SW480 (cell line): ENCODE data around the gene DEFB131B.
"Not testable (repeated sequence)": the region's sequence is repeated elsewhere in the genome, so short reads cannot be mapped to it uniquely, and the experiment has no call there.

Experiments
- DNase-seq: peaks from one replicate; pipeline ENCODE4 v3.0.0-alpha.2; 2016; ENCODE audit warnings: low spot score

The DEFB131B gene, protein sequence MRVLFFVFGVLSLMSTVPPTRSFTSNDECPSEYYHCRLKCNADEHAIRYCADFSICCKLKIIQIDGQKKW

DNA sequence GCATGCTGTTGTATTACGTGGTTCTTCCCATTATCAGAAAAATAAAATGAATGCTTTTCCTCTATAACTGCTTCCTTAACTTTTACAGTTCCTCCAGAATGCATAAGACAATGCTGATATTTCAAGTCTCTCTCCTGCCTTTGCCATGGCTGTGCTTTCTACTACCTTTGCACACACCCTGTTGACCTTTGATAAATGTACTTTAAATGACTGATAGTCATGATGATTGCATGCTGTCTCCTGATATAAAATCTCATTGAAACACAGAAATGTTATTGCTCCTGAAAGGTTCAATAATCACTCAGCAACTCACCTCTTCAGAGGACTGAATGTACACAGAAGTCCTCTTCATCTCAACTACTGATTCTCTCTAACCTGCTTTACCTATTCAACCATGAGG, at the start of gene DEFB131B:
Gene DEFB131B (plus strand): TSS at position 395 of the 400 bp plus-strand sequence. CDS start 0 bp downstream, at position 395.
- not testable (repeated sequence) for DNase-seq

GRCh38 chr11:71829247-71829646, 49.0 kb upstream of the DEFB131B start:
- DNase-seq: not testable (repeated sequence)

DNA sequence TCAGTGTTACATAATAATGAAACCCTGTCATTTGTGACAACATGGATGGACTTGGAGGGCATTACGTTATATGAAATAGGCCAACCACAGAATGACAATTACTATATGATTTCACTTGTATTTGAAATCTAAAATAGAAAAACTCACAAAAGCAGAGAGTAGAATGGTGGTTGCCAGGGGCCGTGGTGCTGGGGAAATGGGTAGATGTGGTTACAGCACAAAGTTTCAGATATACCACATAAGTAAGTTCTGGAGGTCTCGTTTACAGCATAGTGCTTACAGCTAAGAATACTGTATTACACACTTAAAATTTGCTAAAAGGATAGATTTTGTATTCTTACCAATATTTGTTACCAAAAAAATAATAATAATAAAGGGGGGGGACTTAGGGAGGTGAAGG, 48.6 kb upstream of the DEFB131B start:
- not testable (repeated sequence) for DNase-seq

- not testable (repeated sequence) for DNase-seq
These were observed 45.4 kb upstream of the DEFB131B start, which contains the start of gene DEFB108B for GRCh38 chr11:71832811-71833210. DEFB108B (plus strand) TSS chr11:71833200; CDS start chr11:71833200, 0 bp downstream.

DNA sequence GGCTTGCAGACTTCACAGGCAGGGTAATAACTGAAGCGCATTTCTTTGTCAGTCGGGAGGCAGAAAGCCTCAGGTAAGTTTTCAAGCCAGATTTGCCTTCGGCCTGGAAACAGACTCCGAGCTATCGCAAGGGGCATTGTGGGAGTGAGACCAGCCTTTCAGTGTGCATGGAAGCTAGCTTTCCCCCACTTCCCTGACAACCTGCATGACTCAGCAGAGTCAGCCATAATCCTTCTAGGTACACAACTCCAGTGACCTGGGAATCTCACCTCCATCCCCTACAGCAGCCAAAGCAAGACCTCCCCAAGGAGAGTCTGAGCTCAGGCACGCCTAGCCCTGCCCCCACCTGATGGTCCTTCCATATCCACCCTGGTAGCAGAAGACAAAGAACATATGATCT, 35.5 kb upstream of the DEFB131B start:
- DNase-seq: not testable (repeated sequence)

GRCh38 chr11:71843355-71843754, 34.9 kb upstream of the DEFB131B start:
- DNase-seq: not testable (repeated sequence)

DNA sequence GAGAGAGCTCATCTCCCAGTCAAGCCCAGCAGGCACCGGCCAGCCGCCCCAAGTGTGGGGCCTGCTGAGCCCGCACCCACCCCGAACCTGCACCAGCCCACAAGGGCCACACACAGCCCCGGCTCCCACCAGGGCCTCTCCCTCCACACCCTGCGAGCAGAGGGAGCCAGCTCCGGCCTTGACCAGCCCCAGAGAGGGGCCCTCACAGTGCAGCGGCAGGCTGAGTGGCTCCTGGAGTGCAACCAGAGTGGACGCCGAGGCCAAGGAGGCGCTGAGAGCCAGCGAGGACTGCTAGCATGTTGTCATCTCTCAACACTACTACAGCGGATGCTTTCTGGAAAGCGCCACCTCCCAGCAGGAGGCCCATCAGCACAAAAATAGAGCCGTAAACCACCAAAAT, 34.4 kb upstream of the DEFB131B start:
- no peak for DNase-seq

DNA sequence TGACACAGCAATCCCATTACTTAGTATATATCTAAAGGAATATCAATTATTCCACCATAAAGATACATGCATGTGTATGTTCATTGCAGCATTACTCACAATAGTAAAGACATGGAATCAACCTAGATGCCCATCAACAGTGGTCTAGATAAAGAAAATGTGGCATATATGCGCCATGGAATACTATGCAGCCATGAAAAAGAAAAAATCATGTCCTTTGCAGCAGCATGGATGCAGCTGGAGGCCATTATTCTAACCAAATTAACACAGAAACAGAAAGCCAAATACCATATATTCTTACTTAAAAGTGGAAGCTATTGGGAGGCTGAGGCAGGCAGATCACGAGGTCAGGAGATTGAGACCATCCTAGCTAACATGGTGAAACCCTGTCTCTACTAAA, 24.4 kb upstream of the DEFB131B start:
- DNase-seq: not testable (repeated sequence)

GRCh38 chr11:71855880-71856279, 22.4 kb upstream of the DEFB131B start:
- DNase-seq: not testable (repeated sequence)

DNA sequence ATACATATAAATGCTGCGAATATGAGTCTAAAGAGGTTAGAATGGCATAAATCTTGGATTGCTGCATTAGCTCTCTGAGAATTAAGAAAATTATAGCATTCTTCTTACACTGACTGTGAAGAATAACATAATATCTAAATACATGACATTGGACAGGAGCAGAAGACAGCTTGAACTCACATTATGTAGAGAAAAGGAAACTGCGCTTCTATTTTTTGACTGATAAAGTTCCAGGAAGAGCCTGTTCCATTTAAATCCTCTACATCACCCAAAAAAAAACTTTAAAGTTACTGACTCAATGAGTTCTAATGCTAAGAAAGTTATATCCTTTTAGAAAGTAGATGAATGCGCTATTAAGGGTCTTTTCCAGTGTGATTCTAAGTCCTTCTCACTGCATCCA, 17.4 kb upstream of the DEFB131B start:
- not testable (repeated sequence) for DNase-seq

DNA sequence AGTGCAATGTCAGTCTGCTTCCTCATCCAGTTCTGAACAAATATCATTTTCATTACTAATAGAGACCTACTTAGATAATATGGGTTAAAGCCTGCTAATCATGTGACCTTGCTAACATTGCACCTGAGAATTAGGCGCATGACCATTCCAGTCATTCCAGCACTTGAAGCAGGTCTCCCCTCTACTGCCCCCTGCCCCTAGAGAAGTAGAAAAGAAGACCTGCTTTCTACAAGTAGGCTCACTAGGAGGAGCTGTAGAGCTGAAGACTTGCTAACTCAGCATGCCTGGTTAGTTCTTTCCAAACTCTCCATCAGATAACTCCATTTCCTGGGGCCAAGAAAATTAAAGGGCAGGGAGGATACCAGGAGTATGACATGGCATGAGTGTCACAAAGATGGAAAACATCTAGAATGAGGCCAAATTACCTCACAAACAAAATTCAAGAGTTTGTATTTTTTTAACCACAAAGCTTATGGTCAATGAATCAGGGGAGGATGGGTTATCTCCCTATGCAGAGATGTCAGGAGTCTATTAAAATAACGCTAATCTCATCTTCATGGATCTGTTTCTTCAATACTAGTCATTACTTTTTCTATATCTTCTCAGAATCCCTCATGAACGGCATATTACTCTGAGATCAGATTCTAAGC, 14.2 kb upstream of the DEFB131B start:
- peak; percentile 64 for DNase-seq

- DNase-seq: not testable (repeated sequence)
These were observed 11.0 kb upstream of the DEFB131B start for GRCh38 chr11:71867209-71867608.

GRCh38 chr11:71869931-71870330, 8.3 kb upstream of the DEFB131B start:
- DNase-seq: not testable (repeated sequence)

- DNase-seq: not testable (repeated sequence)
These were observed 7.6 kb upstream of the DEFB131B start for GRCh38 chr11:71870661-71871060.

GRCh38 chr11:71876262-71876661, 2.0 kb upstream of the DEFB131B start:
- DNase-seq: not testable (repeated sequence)

GRCh38 chr11:71885806-71886205, 7.6 kb downstream of the DEFB131B start:
- DNase-seq: not testable (repeated sequence)

DNA sequence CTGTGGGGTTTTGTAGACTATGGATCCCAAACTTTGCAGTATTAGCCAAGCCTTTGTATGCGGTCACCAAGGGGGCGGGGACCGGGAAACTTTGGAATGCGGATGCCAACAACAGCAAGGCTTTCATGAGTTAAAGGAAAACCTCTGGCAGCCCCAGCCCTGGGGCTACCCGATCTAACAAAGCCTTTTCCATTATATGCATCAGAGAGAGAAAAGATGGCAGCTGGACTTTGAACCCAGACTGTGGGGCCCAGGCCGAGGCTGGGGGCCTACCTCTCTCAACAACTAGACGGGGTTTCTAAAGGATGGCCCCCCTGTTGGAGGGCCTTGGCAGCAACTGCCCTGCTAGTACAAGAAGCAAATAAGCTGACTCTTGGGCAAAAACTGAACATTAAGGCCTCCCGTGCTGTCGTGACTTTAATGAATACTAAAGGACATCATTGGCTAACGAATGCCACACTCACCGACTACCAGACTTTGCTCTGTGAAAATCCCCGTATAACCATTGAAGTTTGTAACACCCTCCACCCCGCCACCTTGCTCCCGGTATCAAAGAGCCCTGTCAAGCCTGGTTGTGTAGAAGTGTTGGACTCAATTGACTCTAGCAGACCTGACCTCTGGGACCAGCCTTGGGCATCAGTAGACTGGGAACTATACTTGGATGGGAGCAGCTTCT, 10.2 kb downstream of the DEFB131B start:
- DNase-seq: peak; percentile 61

DNA sequence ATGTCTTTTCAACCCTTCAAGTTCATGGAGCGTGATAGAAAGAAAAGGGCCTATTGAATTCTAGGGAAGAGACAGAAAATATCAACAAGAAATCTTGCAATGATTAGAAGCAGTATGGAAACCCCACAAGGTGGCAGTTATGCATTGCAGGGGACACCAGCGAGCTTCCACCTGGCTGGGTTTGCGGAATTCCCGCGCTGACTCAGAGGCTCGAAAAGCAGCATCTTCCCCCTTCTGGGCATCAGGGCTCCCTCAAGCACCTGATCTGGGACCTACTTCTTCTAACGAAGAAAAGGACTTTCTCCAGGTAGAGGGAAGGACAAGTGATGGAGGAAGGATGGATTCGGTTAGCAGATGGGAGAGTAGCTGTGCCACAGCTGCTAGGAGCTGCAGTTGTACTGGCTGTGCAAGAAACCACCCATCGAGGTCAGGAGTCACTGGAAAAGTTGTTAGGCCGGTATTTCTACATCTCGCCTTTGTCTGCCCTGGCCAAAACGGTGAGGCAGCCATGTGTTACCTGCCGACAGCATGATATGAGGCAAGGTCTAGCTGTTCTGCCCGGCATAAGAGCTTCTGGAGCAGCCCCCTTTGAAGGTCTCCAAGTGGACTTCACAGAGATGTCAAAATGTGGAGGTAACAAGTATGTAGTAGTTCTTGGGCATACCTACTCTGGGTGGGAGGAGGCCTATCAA, 11.1 kb downstream of the DEFB131B start:
- not testable (repeated sequence) for DNase-seq

DNA sequence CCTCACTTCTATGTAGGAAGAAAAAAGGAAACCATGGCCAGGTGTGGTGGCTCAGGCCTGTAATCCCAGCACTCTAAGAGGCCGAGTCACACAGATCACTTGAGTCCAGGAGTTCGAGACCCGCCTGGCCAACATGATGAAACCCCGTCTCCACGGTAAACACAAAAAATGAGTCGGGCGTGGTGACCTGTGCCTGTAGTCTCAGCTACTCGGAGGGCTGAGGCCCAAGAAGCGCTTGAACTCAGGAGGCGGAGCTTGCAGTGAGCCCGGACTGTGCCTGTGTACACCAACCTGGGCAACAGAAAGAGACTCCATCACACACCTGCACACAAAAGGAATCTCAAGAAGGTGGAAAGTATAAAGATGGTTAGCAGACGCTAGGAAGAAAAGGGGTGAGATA, 17.7 kb downstream of the DEFB131B start:
- DNase-seq: no peak

DNA sequence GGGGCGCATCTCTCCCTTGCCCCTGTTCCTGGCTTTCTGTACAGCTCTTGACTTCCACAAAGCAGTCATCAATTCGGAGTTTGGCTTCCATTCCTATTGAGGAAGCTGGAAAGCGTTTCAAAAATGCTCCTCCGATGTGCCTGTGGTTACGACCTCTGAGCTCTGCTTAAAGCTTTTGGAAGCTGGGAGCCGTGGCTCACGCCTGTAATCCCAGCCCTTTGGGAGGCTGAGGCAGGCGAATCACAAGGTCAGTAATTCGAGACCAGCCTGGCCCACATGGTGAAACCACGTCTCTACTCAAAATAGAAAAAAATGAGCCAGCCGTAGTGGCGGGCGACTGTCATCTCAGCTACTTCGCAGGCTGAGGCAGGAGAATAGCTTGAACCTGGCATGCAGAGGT, 22.9 kb downstream of the DEFB131B start:
- not testable (repeated sequence) for DNase-seq

DNA sequence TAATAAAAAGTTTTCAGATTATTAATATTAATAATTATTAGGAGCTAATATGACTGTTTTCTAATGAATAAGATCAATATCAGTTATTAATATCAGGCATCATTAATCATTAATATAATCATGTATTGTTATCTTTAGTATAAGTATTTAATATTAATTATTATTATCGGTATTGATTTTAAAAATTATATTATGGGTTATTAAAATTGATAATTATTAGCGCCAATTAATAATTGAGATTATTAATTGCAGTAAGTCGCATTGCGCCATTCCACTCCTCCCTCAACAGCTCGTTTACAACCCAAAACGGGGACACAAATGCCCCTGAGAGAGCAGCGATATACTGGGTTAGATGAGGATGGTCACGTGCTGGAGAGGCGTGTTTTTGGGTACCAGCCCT, 30.0 kb downstream of the DEFB131B start:
- DNase-seq: no peak

DNA sequence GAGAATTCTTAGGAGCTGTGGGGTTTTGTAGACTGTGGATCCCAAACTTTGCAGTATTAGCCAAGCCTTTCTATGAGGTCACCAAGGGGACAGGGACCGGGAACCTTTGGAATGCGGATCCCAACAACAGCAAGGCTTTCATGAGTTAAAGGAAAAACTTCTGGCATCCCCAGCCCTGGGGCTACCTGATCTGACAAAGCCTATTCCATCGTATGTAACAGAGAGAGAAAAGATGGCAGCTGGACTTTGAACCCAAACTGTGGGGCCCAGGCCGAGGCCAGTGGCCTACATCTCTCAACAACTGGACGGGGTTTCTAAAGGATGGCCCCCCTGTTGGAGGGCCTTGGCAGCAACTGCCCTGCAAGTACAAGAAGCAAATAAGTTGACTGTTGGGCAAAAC, 32.5 kb downstream of the DEFB131B start:
- DNase-seq: not testable (repeated sequence)
